Measurements from ENCODE around the gene FUT8. TPM values are rescaled to one million over a fixed set of nuclear protein-coding genes. Genes with fewer than 3 reads are reported as not detected.

FUT8 gene
- total and polyA plus RNA-seq, 4 donors = 1.1 to 14.1 (median 4.0) TPM

DNA sequence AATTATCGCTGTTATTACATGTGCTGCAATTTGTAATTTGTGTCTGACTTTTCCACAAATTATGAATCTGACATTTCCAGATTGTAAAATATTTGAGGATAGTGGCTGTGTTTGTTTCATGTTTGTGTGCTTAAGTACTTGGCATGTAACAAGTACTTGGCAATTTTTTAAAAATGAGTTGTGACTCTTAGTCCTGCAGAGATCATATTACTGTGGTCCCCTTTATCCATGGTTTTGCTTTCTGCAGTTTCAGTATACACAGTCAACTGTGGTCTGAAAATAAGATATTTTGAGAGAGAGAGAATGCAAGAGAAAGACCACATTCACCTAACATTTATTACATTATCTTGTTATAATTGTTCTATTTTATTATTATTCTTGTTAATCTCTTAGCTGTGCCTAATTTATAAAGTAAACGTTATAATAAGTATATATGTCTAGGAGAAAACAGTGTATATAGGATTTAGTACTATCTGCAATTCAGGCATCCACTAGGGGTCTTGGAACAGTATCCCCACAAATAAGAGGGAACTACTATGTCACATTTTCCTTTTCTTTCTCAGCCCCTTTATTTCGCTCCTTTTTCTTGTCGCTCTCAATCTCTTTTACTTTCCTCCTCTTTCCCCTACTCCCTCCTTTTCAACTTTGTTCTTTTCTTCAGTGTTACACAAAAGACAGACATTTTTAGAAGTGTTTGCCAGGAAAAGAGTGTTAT lies 176.1 kb downstream of the FUT8 start:
- H3K27me3 ChIP-seq (ENCODE audit: control insufficient read depth in 4 of 4, insufficient read depth in 4 of 4, low read length in 3 of 4) = no peaks in the 10 kb centered on the region
- H3K36me3 ChIP-seq (ENCODE audit: control insufficient read depth in 4 of 4, insufficient read depth in 3 of 4, low read depth in 1 of 4, low read length in 3 of 4) = no peaks in the 10 kb centered on the region
- no peak overlapping the region for H3K9ac ChIP-seq (ENCODE audit: low read depth in 1 of 2, low read length in 2 of 2)
- no peaks in the 10 kb centered on the region for H3K9me3 ChIP-seq (ENCODE audit: control insufficient read depth in 4 of 4, low read length in 3 of 4)
- no peak overlapping the region for H3K4me3 ChIP-seq (ENCODE audit: low read depth in 1 of 3, low read length in 3 of 3)
- TF ChIP-seq HNF4G (IDR thresholded peaks at IDR 0.05) (no peak), SP1 (IDR thresholded peaks at IDR 0.05) (no peak), YY1 (IDR thresholded peaks at IDR 0.05) (no peak), FOXA1 (IDR thresholded peaks at IDR 0.05) (no peak), NR2F2 (IDR thresholded peaks at IDR 0.05) (no peak), TAF1 (conservative IDR thresholded peaks at IDR 0.05) (no peak), HNF4A (conservative IDR thresholded peaks at IDR 0.05) (no peak), FOXA2 (IDR thresholded peaks at IDR 0.05) (no peak), RAD21 (IDR thresholded peaks at IDR 0.05) (no peak), RXRA (IDR thresholded peaks at IDR 0.05) (no peak), EGR1 (IDR thresholded peaks at IDR 0.05; ENCODE audit: low read depth in 2 of 2) (no peak), JUND (IDR thresholded peaks at IDR 0.05) (no peak)
- TF ChIP-seq, protein P1, sequence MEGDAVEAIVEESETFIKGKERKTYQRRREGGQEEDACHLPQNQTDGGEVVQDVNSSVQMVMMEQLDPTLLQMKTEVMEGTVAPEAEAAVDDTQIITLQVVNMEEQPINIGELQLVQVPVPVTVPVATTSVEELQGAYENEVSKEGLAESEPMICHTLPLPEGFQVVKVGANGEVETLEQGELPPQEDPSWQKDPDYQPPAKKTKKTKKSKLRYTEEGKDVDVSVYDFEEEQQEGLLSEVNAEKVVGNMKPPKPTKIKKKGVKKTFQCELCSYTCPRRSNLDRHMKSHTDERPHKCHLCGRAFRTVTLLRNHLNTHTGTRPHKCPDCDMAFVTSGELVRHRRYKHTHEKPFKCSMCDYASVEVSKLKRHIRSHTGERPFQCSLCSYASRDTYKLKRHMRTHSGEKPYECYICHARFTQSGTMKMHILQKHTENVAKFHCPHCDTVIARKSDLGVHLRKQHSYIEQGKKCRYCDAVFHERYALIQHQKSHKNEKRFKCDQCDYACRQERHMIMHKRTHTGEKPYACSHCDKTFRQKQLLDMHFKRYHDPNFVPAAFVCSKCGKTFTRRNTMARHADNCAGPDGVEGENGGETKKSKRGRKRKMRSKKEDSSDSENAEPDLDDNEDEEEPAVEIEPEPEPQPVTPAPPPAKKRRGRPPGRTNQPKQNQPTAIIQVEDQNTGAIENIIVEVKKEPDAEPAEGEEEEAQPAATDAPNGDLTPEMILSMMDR (IDR thresholded peaks at IDR 0.05; ENCODE audit: low read depth, low read length, missing input control) = no peak
- TF ChIP-seq, protein P2, sequence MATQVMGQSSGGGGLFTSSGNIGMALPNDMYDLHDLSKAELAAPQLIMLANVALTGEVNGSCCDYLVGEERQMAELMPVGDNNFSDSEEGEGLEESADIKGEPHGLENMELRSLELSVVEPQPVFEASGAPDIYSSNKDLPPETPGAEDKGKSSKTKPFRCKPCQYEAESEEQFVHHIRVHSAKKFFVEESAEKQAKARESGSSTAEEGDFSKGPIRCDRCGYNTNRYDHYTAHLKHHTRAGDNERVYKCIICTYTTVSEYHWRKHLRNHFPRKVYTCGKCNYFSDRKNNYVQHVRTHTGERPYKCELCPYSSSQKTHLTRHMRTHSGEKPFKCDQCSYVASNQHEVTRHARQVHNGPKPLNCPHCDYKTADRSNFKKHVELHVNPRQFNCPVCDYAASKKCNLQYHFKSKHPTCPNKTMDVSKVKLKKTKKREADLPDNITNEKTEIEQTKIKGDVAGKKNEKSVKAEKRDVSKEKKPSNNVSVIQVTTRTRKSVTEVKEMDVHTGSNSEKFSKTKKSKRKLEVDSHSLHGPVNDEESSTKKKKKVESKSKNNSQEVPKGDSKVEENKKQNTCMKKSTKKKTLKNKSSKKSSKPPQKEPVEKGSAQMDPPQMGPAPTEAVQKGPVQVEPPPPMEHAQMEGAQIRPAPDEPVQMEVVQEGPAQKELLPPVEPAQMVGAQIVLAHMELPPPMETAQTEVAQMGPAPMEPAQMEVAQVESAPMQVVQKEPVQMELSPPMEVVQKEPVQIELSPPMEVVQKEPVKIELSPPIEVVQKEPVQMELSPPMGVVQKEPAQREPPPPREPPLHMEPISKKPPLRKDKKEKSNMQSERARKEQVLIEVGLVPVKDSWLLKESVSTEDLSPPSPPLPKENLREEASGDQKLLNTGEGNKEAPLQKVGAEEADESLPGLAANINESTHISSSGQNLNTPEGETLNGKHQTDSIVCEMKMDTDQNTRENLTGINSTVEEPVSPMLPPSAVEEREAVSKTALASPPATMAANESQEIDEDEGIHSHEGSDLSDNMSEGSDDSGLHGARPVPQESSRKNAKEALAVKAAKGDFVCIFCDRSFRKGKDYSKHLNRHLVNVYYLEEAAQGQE (IDR thresholded peaks at IDR 0.05) = no peak
- TF ChIP-seq, protein P3, sequence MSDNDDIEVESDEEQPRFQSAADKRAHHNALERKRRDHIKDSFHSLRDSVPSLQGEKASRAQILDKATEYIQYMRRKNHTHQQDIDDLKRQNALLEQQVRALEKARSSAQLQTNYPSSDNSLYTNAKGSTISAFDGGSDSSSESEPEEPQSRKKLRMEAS (IDR thresholded peaks at IDR 0.05) = no peak
- TF ChIP-seq, protein P4, sequence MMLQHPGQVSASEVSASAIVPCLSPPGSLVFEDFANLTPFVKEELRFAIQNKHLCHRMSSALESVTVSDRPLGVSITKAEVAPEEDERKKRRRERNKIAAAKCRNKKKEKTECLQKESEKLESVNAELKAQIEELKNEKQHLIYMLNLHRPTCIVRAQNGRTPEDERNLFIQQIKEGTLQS (IDR thresholded peaks at IDR 0.05) = no peak
- no peak overlapping the region for H3K27ac ChIP-seq (ENCODE audit: low read depth in 1 of 2, low read length in 2 of 2)
- H3K4me1 ChIP-seq (ENCODE audit: control insufficient read depth in 4 of 4, insufficient read depth in 4 of 4, low read length in 3 of 4) = peaks cover 0 to 8% (median 4%) of the 10 kb centered on the region in 4 donors
- 95% methylated on average over 4 of the region's 4 CpGs for WGBS
- no peak for DNase-seq (ENCODE audit: low spot score)

DNA sequence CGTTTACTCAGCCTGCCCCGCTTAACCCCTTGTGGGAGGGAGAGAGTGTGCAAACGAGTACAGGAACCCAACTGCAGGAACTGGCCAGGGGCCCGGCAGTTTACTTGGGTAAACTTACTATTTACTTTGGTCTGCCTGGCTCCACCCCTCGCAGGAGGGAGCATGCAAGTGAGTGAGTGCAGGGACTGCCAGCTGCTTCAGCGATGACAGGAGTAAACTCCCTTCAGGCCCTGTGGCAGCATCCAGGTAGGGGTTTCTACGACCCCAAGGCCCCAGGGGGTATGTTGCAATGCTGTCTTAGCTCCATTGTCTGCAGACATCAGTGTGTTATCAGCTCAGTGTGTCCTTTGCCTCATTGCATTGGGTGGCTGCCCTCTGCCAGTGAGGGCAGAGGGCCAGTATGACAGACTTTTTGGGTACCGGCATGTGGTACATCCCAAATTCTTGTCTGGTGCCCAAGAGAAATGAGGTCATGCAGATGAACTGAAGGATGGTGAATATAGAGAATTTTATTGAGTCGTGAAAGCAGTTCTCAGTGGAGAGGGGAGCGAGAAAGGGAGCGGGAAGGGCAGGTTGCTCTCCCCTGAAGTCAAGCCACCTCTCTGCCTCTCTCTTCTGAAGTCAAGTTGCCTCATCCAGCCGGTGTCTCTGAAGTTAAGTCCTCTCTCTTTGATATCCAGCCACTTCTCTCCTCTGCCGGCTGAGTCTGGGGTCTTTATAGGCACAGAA lies 181.8 kb downstream of the FUT8 start:
- H3K9me3 ChIP-seq (ENCODE audit: control insufficient read depth in 4 of 4, low read length in 3 of 4) = no peaks in the 10 kb centered on the region
- H3K36me3 ChIP-seq (ENCODE audit: control insufficient read depth in 4 of 4, insufficient read depth in 3 of 4, low read depth in 1 of 4, low read length in 3 of 4) = no peaks in the 10 kb centered on the region
- no peaks in the 10 kb centered on the region for H3K27me3 ChIP-seq (ENCODE audit: control insufficient read depth in 4 of 4, insufficient read depth in 4 of 4, low read length in 3 of 4)
- no peak overlapping the region for H3K4me3 ChIP-seq (ENCODE audit: low read depth in 1 of 3, low read length in 3 of 3)
- H3K27ac ChIP-seq (ENCODE audit: low read depth in 1 of 2, low read length in 2 of 2) = no peak overlapping the region
- H3K9ac ChIP-seq (ENCODE audit: low read depth in 1 of 2, low read length in 2 of 2) = no peak overlapping the region
- WGBS = 54% methylated on average over 13 of the region's 13 CpGs
- TF ChIP-seq GABPA (IDR thresholded peaks at IDR 0.05 in 1 of 2, conservative IDR thresholded peaks at IDR 0.05 in 1 of 2) (no peak), HNF4A (conservative IDR thresholded peaks at IDR 0.05) (no peak), SP1 (IDR thresholded peaks at IDR 0.05) (no peak), FOXA1 (IDR thresholded peaks at IDR 0.05) (no peak), FOXA2 (IDR thresholded peaks at IDR 0.05) (peak; percentile 45)
- peaks cover 3 to 8% (median 4%) of the 10 kb centered on the region in 4 donors for H3K4me1 ChIP-seq (ENCODE audit: control insufficient read depth in 4 of 4, insufficient read depth in 4 of 4, low read length in 3 of 4)
- DNase-seq (ENCODE audit: low spot score) = no peak

Data from liver (tissue), 9 donors.